Bone marrow (tissue), 2 donors: ENCODE results near the gene KDM4B.
"Not testable (repeated sequence)": the region's sequence is repeated elsewhere in the genome, so short reads cannot be mapped to it uniquely, and the experiment has no call there.

ENCODE experiments used
- DNase-seq, 2 donors: peaks; one replicate each; lab custom pipeline; 2025; lab: John Stamatoyannopoulos, UW

KDM4B gene

GRCh38 chr19:5173993-5174392 is 205.1 kb downstream of the KDM4B start:
- DNase-seq: no peak

DNA sequence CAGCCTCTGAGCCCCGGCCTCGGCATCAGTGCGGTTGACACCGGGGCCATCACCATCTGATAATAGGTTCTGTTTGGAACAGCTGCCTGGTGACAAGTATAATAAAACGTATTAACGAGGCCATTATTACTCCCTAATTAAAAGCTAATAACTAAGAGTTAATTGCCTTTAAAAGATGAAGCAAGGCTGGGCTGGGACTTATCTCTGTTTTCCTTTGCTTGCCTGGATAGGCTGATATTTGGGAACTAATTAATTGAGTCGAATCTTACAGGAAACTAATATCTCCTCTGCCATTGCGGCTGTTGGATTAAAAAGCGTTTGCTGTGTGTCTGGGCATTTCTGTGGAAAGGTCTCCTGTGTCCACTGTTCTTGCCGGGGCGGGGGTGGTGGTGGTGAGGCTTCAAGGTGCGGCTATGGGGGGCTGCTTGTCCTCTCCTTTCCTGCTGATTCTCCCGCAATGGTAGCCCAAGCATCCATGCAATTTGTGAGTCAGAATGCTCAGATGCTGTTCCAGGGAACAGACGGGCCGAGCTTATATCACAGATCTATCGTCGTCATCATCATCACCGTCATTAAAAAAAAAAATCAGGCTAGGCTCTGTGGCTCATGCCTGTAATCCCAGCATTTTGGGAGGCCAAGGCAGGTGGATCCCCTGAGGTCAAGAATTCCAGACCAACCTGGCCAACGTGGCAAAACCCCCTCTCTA is 209.0 kb downstream of the KDM4B start:
- no peak for DNase-seq

DNA sequence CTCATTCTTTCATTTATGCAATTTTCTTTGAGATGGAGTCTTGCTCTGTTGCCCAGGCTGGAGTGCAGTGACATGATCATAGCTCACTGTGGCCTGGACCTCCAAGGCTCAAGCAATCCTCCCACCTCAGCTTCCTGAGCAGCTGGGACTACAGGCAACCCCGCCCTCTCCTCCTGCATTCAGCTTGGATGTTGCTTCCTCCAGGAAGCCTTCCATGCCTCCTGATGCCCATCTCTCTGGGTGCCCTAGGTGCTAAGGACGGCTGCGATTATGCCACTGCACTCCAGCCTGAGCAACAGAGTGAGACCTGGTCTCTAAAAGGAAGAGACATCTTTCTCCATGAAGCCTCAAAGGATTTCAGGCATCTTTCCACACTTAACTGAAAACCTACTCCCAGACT is 209.9 kb downstream of the KDM4B start:
- no peak for DNase-seq

GRCh38 chr19:5179256-5179655 is 210.3 kb downstream of the KDM4B start:
- no peak for DNase-seq

GRCh38 chr19:5181329-5181728 is 212.4 kb downstream of the KDM4B start:
- no peak for DNase-seq

- DNase-seq: no peak
Observed at GRCh38 chr19:5182751-5183150, 213.8 kb downstream of the KDM4B start.

DNA sequence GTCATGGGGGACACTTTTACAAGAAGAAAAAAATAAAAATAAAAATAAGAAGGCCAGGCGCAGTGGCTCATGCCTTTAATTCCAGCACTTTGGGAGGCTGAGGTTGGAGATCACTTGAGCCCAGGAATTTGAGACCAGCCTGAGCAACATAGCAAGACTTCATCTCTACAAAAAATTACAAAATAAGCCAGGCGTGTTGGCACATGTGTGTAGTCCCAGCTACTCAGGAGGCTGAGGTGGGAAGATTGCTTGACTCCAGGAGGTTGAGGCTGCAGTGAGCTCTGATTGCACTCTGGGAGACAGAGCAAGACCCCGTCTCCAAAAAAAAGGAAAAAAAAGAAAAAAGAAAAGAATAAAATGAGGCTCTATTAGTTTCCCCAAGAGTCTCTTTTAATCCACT is 214.7 kb downstream of the KDM4B start:
- no peak for DNase-seq

DNA sequence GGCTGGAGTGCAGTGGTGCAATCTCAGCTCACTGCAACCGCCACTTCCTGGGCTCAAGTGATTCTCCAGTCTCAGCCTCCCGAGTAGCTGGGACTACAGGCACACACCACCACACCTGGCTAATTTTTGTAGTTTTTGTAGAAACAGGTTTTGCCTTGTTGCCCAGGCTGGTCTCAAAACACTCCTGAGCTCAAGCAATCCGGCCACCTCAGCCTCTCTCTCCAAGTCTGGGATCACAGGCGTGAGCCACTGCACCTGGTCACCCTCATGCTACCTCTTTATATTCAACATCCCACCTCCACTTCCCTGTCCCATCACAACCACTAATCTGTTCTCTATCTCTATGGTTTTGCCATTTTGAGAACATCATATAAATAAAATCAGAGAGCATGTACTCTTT is 216.0 kb downstream of the KDM4B start:
- DNase-seq: no peak

- DNase-seq: no peak
Observed at GRCh38 chr19:5186293-5187050, 217.6 kb downstream of the KDM4B start.

DNA sequence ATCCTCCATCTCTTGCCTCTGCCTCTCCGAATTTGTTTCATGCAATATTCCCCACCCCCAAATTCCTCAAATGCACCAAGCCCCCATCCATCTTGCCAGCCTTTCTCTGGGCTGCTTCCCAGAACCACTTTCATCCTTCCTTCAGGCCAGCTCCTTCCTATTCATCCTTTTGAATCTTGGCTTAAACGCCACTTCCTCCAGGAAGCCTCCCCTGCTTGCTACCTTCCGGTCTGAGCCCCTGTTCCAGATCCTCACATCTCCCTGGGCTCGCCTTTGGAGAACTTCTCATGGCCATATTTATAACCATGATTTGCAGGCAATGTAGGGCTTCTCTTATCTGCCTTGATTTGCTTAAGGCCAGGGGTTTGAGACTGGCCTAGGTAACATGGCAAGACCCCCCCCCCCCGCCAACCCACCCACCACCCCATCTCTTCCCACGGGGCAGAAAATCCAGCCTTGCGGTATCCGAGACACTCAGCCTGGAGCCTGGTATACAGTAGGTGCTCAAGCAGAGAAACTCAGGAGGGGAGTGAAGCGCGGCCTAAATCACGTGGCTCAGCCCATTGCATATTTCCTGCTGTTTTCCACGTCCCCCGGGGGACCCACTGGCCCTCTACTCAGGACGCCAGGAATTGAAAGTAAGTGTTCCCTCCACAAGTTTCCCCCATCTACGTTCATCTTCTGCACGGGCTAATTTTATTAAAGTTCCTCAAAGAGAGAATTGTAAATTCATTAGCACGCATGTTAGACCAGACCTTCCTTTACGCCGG is 219.8 kb downstream of the KDM4B start:
- DNase-seq: no peak

DNA sequence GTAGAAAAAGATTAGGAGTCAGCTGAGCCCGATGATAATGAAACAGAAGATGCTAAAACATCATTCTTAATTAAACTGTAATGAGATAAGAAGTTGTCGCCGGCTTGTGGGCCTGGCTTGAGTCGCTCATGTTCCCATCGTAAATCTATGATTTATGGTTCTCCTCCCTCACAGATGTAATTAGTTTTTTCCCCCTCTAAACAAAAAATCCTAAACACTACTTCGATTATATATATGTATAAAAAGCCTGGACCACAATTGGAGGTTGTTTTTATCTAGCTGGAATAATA is 220.3 kb downstream of the KDM4B start:
- DNase-seq: no peak

- no peak for DNase-seq
Observed at GRCh38 chr19:5191091-5191490, 222.2 kb downstream of the KDM4B start.

GRCh38 chr19:5192568-5192967 is 223.7 kb downstream of the KDM4B start:
- no peak for DNase-seq

DNA sequence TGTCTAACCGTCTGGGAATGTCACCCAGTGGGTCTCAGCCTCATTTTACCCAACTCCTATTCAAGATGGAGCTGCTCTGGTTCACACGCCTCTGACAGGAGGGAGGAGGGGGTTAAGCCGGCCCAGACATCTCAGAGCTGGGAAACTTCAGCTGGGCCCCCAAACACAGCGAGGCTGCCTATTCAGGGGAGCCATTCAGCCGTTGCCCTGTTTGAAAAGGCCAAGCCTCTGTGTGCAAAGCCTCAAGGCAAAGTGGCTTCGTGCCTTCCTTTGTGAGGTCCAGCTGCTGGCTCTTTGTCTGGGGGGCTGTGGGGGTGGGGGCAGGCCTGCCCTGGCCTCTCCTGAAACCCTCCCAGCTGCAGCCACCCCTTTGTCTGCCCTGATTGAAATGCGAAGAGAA is 224.3 kb downstream of the KDM4B start:
- no peak for DNase-seq

- DNase-seq: no peak
Observed at GRCh38 chr19:5194641-5195040, 225.7 kb downstream of the KDM4B start.

DNA sequence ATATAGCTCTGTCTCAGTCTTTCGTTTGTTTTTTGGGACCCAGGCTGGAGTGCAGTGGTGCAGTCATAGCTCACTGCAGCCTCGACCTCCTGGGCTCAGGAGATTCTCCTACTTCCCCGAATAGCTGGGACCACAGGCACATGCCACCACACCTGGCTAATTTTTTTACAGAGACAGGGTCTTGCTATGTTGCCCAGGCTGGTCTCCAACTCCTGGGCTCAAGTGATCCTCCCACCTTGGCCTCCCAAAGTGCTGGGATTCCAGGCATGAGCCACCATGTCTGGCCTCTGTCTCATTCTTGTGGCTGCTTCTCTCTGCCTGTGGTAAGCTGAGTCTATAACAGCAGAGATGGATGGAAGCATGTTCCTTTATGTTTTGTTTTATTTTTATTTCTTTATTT is 226.7 kb downstream of the KDM4B start:
- not testable (repeated sequence) for DNase-seq

GRCh38 chr19:5196832-5197231 is 227.9 kb downstream of the KDM4B start:
- no peak for DNase-seq

DNA sequence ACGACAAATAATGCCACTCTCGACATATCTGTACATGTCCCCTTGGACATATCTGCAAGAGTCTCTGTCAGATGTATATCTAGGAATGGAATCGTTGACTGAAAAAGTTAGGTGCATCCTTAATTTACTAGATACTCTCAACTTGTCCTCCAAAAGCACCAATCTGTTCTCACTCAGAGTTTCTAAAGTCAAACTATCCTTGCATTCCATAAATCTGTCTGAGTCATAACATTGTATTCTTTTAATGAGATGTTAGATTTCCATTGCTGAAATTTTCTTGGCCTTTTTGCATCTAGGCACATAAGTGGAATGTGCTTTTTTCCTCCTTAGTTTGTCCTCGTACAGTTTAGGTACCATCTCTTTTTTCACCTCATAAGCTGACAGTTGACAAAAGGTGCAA is 231.9 kb downstream of the KDM4B start:
- DNase-seq: no peak

DNA sequence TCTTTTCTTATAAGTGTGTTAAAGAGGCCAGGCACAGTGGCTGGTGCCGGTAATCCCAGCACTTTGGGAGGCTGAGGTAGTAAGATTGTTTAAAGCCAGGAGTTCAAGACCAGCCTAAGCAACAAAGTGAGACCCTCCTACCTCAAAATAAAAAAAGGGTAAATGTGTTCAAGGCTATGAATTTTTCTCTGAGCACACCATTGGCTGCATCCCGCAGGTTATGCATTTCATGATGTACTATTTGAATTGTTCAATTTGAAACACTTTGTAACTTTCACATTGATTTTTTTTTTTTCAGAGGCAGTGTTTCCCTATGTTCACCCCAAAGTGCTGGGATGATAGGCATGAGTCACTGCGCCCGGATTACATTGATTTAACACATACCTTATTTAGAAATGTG is 233.6 kb downstream of the KDM4B start:
- no peak for DNase-seq
